DND-41 (cell line): Measurements from ENCODE around the gene AFF3.

ENCODE experiments used
- ATAC-seq: fragments of 200-7000 bp; cut with Tn5 transposase; 3 replicates; pipeline ENCODE4 v1.9.1; 2021; ENCODE audit warnings: low read depth; ENCODE audit not compliant: insufficient read depth
- DNase-seq: peaks from one replicate; pipeline ENCODE4 v3.0.0-alpha.2; 2020
- H2AFZ ChIP-seq: 2 replicates; pipeline ENCODE4 v1.6.0; 2012; ENCODE audit warnings: low read depth, low read length
- H3K27ac ChIP-seq: 2 replicates; pipeline ENCODE4 v1.5.1; 2012; ENCODE audit warnings: low read length, inconsistent platforms
- H3K27me3 ChIP-seq: fragments of 200-600 bp; sonication (generic); 2 replicates; pipeline ENCODE4 v1.6.0; 2012; ENCODE audit warnings: low read length, mild to moderate bottlenecking, inconsistent platforms; ENCODE audit not compliant: insufficient read depth, poor library complexity
- H3K36me3 ChIP-seq: 2 replicates; pipeline ENCODE4 v1.5.1; 2012; ENCODE audit warnings: low read length, inconsistent platforms; ENCODE audit not compliant: insufficient read depth
- H3K4me1 ChIP-seq: 2 replicates; pipeline ENCODE4 v1.5.1; 2012; ENCODE audit warnings: mild to moderate bottlenecking, low read length; ENCODE audit not compliant: insufficient read depth
- H3K4me2 ChIP-seq: 2 replicates; pipeline ENCODE4 v1.6.0; 2012; ENCODE audit warnings: mild to moderate bottlenecking, moderate library complexity, low read length, inconsistent platforms; ENCODE audit not compliant: insufficient read depth
- H3K4me3 ChIP-seq, 2 experiments: fragments of 200-600 bp in 1 of 2; shearing (Covaris generic) in 1 of 2; 2 replicates each; pipeline ENCODE4 v1.5.1; 2012 to 2016; ENCODE audit warnings: inconsistent platforms in 2 of 2, low read length in 2 of 2, mild to moderate bottlenecking in 2 of 2, low read depth in 1 of 2, moderate library complexity in 1 of 2
- H3K79me2 ChIP-seq: 2 replicates; pipeline ENCODE4 v1.6.0; 2012; ENCODE audit warnings: low read length, inconsistent platforms; ENCODE audit not compliant: insufficient read depth
- H3K9ac ChIP-seq: 2 replicates; pipeline ENCODE4 v1.6.0; 2012; ENCODE audit warnings: low read depth, mild to moderate bottlenecking, inconsistent platforms, low read length, moderate library complexity
- H3K9me3 ChIP-seq: 2 replicates; pipeline ENCODE4 v1.5.1; 2012; ENCODE audit warnings: low read length, moderate library complexity, mild to moderate bottlenecking, inconsistent platforms; ENCODE audit not compliant: insufficient read depth, severe bottlenecking
- H4K20me1 ChIP-seq: 2 replicates; pipeline ENCODE4 v1.6.0; 2012; ENCODE audit warnings: low read length; ENCODE audit not compliant: insufficient read depth
- EZH2 ChIP-seq: IDR thresholded peaks from 3 replicates; pipeline ENCODE4 v1.6.1; 2012; ENCODE audit warnings: borderline replicate concordance, low read depth, mild to moderate bottlenecking, moderate library complexity, low read length, inconsistent platforms; ENCODE audit not compliant: severe bottlenecking
- TF ChIP-seq, protein P1 (sequence below): IDR thresholded peaks from 2 replicates; pipeline ENCODE4 v1.5.1; 2012; ENCODE audit warnings: borderline replicate concordance, low read length, moderate library complexity, mild to moderate bottlenecking; ENCODE audit not compliant: poor library complexity, severe bottlenecking; ENCODE audit errors: extremely low read depth

Gene AFF3

DNA sequence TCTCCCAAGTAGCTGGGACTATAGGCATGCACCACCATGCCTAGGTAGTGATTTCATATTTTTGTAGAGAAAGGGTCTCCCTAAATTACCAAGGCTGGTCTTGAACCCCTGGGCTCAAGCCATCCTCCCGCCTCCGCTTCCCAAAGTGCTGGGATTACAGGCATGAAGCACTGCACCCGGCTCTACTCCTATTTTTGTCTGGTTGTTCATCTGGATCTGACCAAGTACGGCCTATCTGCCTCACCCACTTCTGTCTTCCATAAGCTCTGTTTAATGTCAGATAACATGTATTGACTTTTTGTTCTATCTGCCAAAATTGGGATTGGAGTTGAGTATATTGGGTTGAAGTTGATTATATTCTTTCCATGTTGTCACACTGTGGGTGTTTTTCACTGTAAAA is 198.4 kb downstream of the AFF3 start:
- Histone ChIP-seq H4K20me1 (no peaks in the 10 kb centered on the region), H2AFZ (no peak overlapping the region), H3K9ac (no peak overlapping the region), H3K27ac (no peak overlapping the region), H3K79me2 (no peaks in the 10 kb centered on the region), H3K4me2 (no peak overlapping the region), H3K4me3 (no peak overlapping the region), H3K9me3 (no peaks in the 10 kb centered on the region), H3K4me1 (no peaks in the 10 kb centered on the region), H3K36me3 (peaks cover 12% of the 10 kb centered on the region; the same call in 1 of the 2 replicates), H3K27me3 (no peaks in the 10 kb centered on the region)
- DNase-seq (no peak), ATAC-seq (no peak)
- TF ChIP-seq EZH2, result no peak
- TF ChIP-seq, protein P1, sequence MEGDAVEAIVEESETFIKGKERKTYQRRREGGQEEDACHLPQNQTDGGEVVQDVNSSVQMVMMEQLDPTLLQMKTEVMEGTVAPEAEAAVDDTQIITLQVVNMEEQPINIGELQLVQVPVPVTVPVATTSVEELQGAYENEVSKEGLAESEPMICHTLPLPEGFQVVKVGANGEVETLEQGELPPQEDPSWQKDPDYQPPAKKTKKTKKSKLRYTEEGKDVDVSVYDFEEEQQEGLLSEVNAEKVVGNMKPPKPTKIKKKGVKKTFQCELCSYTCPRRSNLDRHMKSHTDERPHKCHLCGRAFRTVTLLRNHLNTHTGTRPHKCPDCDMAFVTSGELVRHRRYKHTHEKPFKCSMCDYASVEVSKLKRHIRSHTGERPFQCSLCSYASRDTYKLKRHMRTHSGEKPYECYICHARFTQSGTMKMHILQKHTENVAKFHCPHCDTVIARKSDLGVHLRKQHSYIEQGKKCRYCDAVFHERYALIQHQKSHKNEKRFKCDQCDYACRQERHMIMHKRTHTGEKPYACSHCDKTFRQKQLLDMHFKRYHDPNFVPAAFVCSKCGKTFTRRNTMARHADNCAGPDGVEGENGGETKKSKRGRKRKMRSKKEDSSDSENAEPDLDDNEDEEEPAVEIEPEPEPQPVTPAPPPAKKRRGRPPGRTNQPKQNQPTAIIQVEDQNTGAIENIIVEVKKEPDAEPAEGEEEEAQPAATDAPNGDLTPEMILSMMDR, result no peak

DNA sequence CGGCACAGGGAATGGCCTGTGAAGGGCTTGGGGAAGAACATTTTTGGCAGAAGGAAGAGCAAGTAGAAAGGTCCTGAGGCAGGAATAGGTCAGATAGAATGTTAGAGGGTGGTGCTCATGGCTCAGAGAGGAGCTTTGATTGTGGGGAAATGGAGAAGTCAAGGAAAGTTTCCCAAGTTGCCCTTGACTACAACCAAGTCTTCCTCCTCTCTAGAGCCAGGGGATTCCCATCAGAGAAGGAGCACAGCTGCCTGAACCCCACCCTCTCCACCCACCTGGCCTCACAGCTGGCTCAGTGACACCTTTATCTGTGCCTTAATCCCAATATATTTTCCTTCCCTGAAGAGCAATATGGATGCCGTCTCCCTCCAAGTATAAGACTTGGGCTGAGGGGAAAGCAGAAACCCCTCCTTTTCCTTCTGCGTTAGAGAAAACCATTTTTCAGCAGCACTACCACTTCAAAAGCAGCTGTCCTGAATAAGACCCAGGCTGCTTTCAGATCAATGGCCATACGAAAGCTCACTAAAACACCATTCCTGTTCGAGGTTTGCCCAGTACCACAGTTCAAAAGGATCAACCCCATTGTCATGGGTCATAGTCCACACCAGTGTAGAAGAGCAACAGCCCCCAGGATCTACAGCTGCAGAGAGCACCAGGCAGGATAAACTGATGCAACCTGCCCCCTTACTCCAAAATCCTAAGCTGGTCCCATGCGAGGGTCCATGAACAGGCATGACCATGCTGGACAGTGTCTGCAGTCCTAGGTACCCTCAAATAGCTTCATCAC is 199.6 kb downstream of the AFF3 start:
- TF ChIP-seq, protein P1, result no peak
- TF ChIP-seq EZH2, result no peak
- H2AFZ ChIP-seq, result no peak overlapping the region
- H3K9me3 ChIP-seq, result no peaks in the 10 kb centered on the region
- H3K27ac ChIP-seq, result no peak overlapping the region
- no peak for ATAC-seq
- no peak overlapping the region for H3K9ac ChIP-seq
- H4K20me1 ChIP-seq, result no peaks in the 10 kb centered on the region
- no peaks in the 10 kb centered on the region for H3K27me3 ChIP-seq
- H3K79me2 ChIP-seq, result no peaks in the 10 kb centered on the region
- no peak for DNase-seq
- H3K4me3 ChIP-seq, result no peak overlapping the region
- no peaks in the 10 kb centered on the region for H3K4me1 ChIP-seq
- peaks cover 7% of the 10 kb centered on the region; the same call in 1 of the 2 replicates for H3K36me3 ChIP-seq
- H3K4me2 ChIP-seq, result no peak overlapping the region

DNA sequence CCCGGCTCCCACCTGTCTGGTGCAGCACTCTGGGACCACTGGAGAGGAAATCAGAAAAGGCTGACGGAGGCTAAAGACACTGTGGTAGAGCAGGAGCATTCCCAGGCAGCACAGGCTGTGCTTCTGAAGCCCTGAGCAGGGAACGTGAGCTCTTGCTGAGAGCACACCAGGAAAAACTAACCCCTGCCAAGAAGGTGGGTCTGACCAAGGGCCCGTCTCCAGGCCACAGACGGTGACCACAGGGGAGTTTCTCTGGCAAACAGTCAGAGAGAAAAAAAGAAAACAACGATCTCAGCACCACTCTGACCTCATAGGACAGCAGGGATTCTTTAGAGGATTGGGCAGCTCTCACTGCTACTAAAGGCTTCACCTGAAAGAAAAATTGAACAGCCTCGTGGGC is 201.4 kb downstream of the AFF3 start:
- Histone ChIP-seq H3K4me1 (no peaks in the 10 kb centered on the region), H3K27me3 (no peaks in the 10 kb centered on the region), H3K9me3 (no peaks in the 10 kb centered on the region), H3K36me3 (0 out of 2 replicates have a peak, but pooled peaks cover 5% of the 10 kb centered on the region), H2AFZ (no peak overlapping the region), H3K9ac (no peak overlapping the region), H3K4me2 (no peak overlapping the region), H4K20me1 (no peaks in the 10 kb centered on the region), H3K27ac (no peak overlapping the region), H3K4me3 (no peak overlapping the region), H3K79me2 (no peaks in the 10 kb centered on the region)
- DNase-seq (no peak), ATAC-seq (no peak)
- TF ChIP-seq, protein P1, result no peak
- TF ChIP-seq EZH2, result no peak
